HG02623 (cell line): ENCODE results near the gene CLNK.
A peak's percentile ranks its signal among the peaks of the same experiment; 100 is the strongest.
"Not testable (repeated sequence)": the region's sequence is repeated elsewhere in the genome, so short reads cannot be mapped to it uniquely, and the experiment has no call there.

Source experiments
- ATAC-seq: cut with Tn5 transposase; IDR thresholded peaks from one replicate; pipeline ENCODE4 v1.9.1; 2021; ENCODE audit warnings: moderate library complexity; ENCODE audit not compliant: unreplicated experiment

Gene CLNK

GRCh38 chr4:10582059-10582686 lies 102.4 kb downstream of the CLNK start:
- ATAC-seq = no peak

- ATAC-seq = no peak
Measured at GRCh38 chr4:10581022-10581421, 103.5 kb downstream of the CLNK start.

GRCh38 chr4:10579648-10580047 lies 104.9 kb downstream of the CLNK start:
- ATAC-seq = no peak

GRCh38 chr4:10577508-10578426 lies 106.8 kb downstream of the CLNK start:
- peak; percentile 71 for ATAC-seq

GRCh38 chr4:10577018-10577417 lies 107.5 kb downstream of the CLNK start:
- ATAC-seq = peak; percentile 75

DNA sequence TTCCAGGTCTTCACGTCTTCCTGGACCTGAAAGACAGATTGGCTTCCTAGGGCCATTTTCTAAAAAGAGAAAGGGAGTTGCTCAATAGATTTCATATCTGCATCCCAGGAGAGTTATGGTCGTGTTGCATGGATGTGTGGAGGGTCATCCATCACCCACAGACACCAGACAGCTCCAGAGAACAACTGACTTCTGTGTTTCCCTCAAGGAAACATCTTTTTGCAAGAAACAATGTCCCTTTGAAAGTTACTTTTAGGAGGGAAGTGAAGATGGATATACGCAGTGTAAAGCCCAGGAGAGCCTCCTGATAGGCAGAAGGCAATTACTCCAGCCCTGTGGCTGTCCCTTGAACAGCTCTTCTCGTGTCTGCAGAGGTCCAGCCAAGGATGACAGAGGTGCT lies 108.3 kb downstream of the CLNK start:
- no peak for ATAC-seq

- no peak for ATAC-seq
Measured at GRCh38 chr4:10575414-10575813, 109.2 kb downstream of the CLNK start.

DNA sequence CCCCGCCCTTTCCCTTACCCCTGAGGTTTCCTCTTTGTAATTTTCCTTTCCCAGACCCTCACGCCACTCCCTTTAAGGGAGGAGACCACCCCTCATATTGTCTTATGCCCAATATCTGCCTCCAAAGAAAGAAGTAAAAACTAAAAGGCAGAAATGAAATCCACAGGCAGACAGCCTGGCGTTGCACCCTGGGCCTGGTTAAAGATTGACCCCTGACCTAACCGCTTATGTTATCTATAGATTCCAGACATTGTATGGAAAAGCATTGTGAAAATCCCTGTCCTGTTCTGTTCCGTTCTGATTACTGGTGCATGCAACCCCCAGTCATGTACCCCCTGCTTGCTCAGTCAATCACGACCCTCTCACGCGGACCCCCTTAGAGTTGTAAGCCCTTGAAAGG lies 110.0 kb downstream of the CLNK start:
- ATAC-seq = not testable (repeated sequence)

GRCh38 chr4:10571909-10572308 lies 112.7 kb downstream of the CLNK start:
- no peak for ATAC-seq

DNA sequence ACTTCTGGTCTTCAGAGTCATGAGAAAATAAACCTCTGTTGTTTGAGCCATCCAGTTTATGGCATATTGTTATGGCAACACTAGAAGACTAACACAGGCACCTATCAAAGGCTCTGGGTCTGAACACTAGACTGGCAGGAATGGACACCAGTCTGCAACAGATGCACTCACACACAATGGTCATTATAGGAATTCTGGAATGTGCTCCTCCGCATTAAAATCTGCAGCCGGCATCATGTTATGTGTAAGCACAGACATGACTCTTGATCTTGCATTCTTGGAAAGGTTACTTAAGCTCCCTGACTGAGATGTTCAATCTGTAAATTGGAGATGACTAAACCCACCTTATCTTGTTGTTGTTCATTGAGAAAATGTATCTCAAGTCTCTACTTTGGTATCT lies 115.1 kb downstream of the CLNK start:
- no peak for ATAC-seq

- ATAC-seq = no peak
Measured at GRCh38 chr4:10567766-10568165, 116.8 kb downstream of the CLNK start.

DNA sequence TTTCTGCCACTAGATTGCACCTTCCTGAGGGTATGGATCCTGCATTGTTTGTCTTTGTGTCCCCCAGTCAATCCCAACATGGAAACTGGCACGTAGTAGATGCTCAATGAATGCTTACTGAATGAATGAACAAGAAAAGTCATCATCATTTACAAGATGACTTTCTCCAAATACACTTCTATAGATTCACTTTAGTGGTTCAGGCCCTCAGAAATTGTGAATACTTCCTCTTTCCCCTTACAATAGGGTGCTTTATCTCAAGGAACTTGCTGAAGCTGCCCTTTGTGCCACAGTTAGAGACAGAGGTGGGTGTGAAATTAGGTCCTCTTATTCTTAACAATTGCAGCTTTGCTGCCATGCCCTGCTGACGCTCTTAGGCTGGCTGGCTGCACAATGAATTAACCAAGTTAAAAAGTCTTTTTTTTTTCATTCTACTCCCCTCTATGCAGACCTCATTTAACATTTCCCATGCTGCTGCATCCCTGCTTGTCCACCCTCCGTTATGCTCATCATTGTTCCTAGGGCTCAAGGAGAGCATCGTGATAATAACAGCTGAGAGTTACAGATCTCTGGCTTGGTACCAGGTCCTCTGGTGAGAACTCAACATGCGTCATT lies 119.3 kb downstream of the CLNK start:
- no peak for ATAC-seq

DNA sequence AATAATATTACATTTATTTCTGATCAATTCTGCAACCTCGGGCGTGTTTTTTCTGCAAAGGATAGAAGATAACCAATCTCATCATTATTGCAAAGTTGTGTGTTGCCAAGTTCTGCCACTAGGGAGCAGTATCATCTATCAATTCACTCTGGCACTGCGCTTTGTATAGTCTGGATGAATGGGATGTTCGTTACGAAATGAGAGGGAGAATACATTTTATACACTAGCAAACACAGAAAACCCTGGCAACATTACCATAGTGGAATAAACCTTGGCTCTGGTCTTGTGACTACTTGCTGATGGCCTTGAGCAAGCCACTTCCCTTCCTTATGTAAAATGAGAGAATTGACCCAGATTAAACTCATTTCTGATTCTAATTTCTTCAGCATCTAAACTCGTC lies 129.9 kb downstream of the CLNK start:
- peak; percentile 55 for ATAC-seq

GRCh38 chr4:10554121-10554520 lies 130.4 kb downstream of the CLNK start:
- ATAC-seq = no peak

- ATAC-seq = no peak
Measured at GRCh38 chr4:10552591-10553280, 131.8 kb downstream of the CLNK start.

- ATAC-seq = no peak
Measured at GRCh38 chr4:10535912-10536311, 148.7 kb downstream of the CLNK start.

DNA sequence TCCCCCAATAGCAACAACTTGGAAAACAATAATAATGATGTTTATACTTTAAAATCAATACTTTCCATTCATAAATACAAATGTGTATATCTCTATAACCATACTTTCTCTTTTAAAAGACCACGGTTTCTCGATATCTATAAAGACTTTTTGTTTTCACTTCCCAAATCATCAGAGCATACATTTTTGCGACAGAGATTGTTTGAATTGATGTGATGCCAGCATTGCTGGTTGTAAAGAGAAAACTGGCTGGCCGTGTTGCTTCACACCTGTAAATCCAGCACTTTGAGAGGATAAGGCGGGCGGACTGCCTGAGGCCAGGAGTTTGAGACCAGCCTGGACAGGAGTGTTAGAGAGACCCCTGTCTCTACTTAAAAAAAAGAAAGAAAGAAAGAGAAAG lies 149.7 kb downstream of the CLNK start:
- peak; percentile 40 for ATAC-seq

DNA sequence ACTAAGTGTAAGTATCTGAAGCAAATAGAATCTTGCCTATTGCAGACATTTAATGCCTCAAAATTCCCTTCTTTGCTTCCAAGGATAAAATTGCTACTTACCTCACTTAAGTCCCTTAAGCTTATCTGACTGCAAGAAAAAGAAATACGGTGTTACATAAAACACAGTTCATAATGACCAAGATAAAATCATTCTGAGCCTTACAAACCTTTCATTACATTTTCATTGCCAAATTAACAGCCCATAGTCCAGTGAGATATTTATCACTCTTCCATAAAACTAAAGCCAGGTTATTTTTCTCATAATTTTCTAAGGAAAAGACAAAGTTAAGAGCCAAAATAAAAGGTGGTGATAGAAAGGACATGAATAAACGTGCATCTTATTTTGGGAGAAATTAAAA lies 152.4 kb downstream of the CLNK start:
- ATAC-seq = no peak

- no peak for ATAC-seq
Measured at GRCh38 chr4:10530137-10530786, 154.3 kb downstream of the CLNK start.

GRCh38 chr4:10529291-10530136 lies 155.1 kb downstream of the CLNK start:
- no peak for ATAC-seq
